IMR-90 (cell line): ENCODE data around the gene RAET1E. TPM values are rescaled to one million over a fixed set of nuclear protein-coding genes. Genes with fewer than 3 reads are reported as not detected.
A peak's percentile ranks its signal among the peaks of the same experiment; 100 is the strongest.

Experiments used
- ATAC-seq: fragments of 200-7000 bp; cut with Tn5 transposase; 2 replicates; pipeline ENCODE4 v1.9.1; 2020; ENCODE audit warnings: low read depth, mild to moderate bottlenecking, moderate library complexity
- BruUV-seq: library from RNA; stranded (reverse); fragments of 400-500 nt; replicated peaks from 2 replicates; lab custom pipeline; 2021; lab: Mats Ljungman, UMichigan
- CTCF ChIA-PET: fragments of 300-600 bp; formaldehyde crosslinking; extraction: SDS; loops from one replicate; lab custom pipeline; 2021; ENCODE audit warnings: antibody characterized with exemption; lab: Yijun Ruan, JAX
- POLR2A ChIA-PET: fragments of 300-600 bp; sonication (Branson Sonifier 250); formaldehyde crosslinking; loops from one replicate; lab custom pipeline; 2022; ENCODE audit warnings: antibody characterized with exemption; ENCODE audit not compliant: unreplicated experiment; lab: Charles Lee
- DNase-seq: peaks from one replicate; pipeline ENCODE4 v3.0.0; 2013
- H2AFZ ChIP-seq: replicated peaks from 2 replicates; pipeline ENCODE3; 2013; ENCODE audit warnings: low read length, mild to moderate bottlenecking; ENCODE audit not compliant: poor library complexity
- H2AK5ac ChIP-seq: 2 replicates; pipeline ENCODE4 v1.6.1; 2013; ENCODE audit warnings: low read depth, low read length, inconsistent platforms
- H2AK9ac ChIP-seq: replicated peaks from 2 replicates; pipeline ENCODE3; 2013; ENCODE audit warnings: mild to moderate bottlenecking, low read depth, low read length, moderate library complexity; ENCODE audit not compliant: poor library complexity
- H2BK120ac ChIP-seq: 2 replicates; pipeline ENCODE4 v1.6.1; 2013; ENCODE audit warnings: low read depth, low read length, inconsistent platforms
- H2BK15ac ChIP-seq: 3 replicates; pipeline ENCODE4 v1.6.1; 2013; ENCODE audit warnings: low read depth, low read length, inconsistent platforms
- H2BK20ac ChIP-seq: 2 replicates; pipeline ENCODE4 v1.6.1; 2013; ENCODE audit warnings: low read depth, mild to moderate bottlenecking, inconsistent platforms, low read length, moderate library complexity
- H2BK5ac ChIP-seq: 2 replicates; pipeline ENCODE4 v1.6.1; 2013; ENCODE audit warnings: mild to moderate bottlenecking, low read depth, low read length, inconsistent platforms; ENCODE audit not compliant: poor library complexity, severe bottlenecking
- H3K14ac ChIP-seq: replicated peaks from 2 replicates; pipeline ENCODE4 v1.6.1; 2013; ENCODE audit warnings: low read depth, low read length, inconsistent platforms
- H3K18ac ChIP-seq: 2 replicates; pipeline ENCODE4 v1.6.1; 2013; ENCODE audit warnings: low read depth, low read length, control low read depth
- H3K23ac ChIP-seq: 2 replicates; pipeline ENCODE4 v1.6.1; 2013; ENCODE audit warnings: low read depth, low read length, inconsistent platforms
- H3K27ac ChIP-seq: 2 replicates; pipeline ENCODE4 v1.5.1; 2013; ENCODE audit warnings: mild to moderate bottlenecking, control low read depth, low read length; ENCODE audit not compliant: insufficient read depth
- H3K27me3 ChIP-seq: 2 replicates; pipeline ENCODE4 v1.6.1; 2013; ENCODE audit warnings: low read length; ENCODE audit not compliant: control insufficient read depth, insufficient read depth
- H3K36me3 ChIP-seq: 2 replicates; pipeline ENCODE4 v1.6.1; 2013; ENCODE audit warnings: low read length, mixed read lengths; ENCODE audit not compliant: control insufficient read depth, insufficient read depth
- H3K4ac ChIP-seq: 2 replicates; pipeline ENCODE4 v1.6.1; 2013; ENCODE audit warnings: low read depth, low read length, inconsistent platforms
- H3K4me1 ChIP-seq: 2 replicates; pipeline ENCODE4 v1.6.1; 2013; ENCODE audit warnings: low read length, mixed read lengths; ENCODE audit not compliant: control insufficient read depth, insufficient read depth
- H3K4me2 ChIP-seq: 2 replicates; pipeline ENCODE4 v1.6.1; 2013; ENCODE audit warnings: low read depth, mild to moderate bottlenecking, control low read depth, low read length, moderate library complexity
- H3K4me3 ChIP-seq: 2 replicates; pipeline ENCODE4 v1.5.1; 2013; ENCODE audit warnings: low read depth, mild to moderate bottlenecking, control low read depth, low read length, moderate library complexity; ENCODE audit not compliant: insufficient read depth
- H3K56ac ChIP-seq: 2 replicates; pipeline ENCODE4 v1.6.1; 2013; ENCODE audit warnings: low read length, inconsistent platforms; ENCODE audit not compliant: insufficient read depth; ENCODE audit errors: extremely low read depth
- H3K79me1 ChIP-seq, 2 experiments: 2 replicates each; pipeline ENCODE4 v1.6.1; 2013; ENCODE audit warnings: low read length in 2 of 2, inconsistent platforms in 1 of 2, low read depth in 1 of 2
- H3K9ac ChIP-seq: 2 replicates; pipeline ENCODE4 v1.6.1; 2013; ENCODE audit warnings: low read depth, low read length, control low read depth
- H3K9me1 ChIP-seq: 2 replicates; pipeline ENCODE4 v1.6.1; 2013; ENCODE audit warnings: low read length, inconsistent platforms; ENCODE audit not compliant: insufficient read depth
- H3K9me3 ChIP-seq: 2 replicates; pipeline ENCODE4 v1.6.1; 2013; ENCODE audit warnings: low read length; ENCODE audit not compliant: control insufficient read depth, insufficient read depth
- H4K20me1 ChIP-seq: 2 replicates; pipeline ENCODE4 v1.6.1; 2013; ENCODE audit warnings: low read length, inconsistent platforms; ENCODE audit not compliant: insufficient read depth
- H4K5ac ChIP-seq: 2 replicates; pipeline ENCODE4 v1.6.1; 2013; ENCODE audit warnings: mild to moderate bottlenecking, low read depth, low read length, control low read depth
- H4K8ac ChIP-seq, 2 experiments: 2 replicates each; pipeline ENCODE4 v1.6.1; 2013; ENCODE audit warnings: low read depth in 2 of 2, low read length in 2 of 2, control low read depth in 1 of 2, inconsistent platforms in 1 of 2
- H4K91ac ChIP-seq: 2 replicates; pipeline ENCODE4 v1.6.1; 2013; ENCODE audit warnings: low read depth, low read length, inconsistent platforms; ENCODE audit not compliant: insufficient read depth
- BHLHE40 ChIP-seq: fragments of 150-350 bp; IDR thresholded peaks from 2 replicates; pipeline ENCODE4 v1.6.1; 2016; ENCODE audit warnings: mild to moderate bottlenecking, low read depth, low read length
- CHD1 ChIP-seq: IDR thresholded peaks from 2 replicates; pipeline ENCODE4 v1.6.1; 2012; ENCODE audit warnings: low read depth, low read length, improper control_type of control experiment
- FOS ChIP-seq: fragments of 150-350 bp; IDR thresholded peaks from 2 replicates; pipeline ENCODE4 v1.6.1; 2016; ENCODE audit warnings: low read depth, low read length
- RAD21 ChIP-seq: IDR thresholded peaks from 2 replicates; pipeline ENCODE4 v1.6.1; 2012; ENCODE audit warnings: low read length, improper control_type of control experiment
- WGBS, 2 experiments: methylation state at CpG; one replicate each; pipeline versions ENCODE4 v1.1.5 to v1.1.7; 2013; ENCODE audit warnings: missing lambda C conversion rate in 2 of 2; ENCODE audit not compliant: insufficient read length in 1 of 2; ENCODE audit errors: extremely low coverage in 2 of 2; 5-methylcytosine and 5-hydroxymethylcytosine counted together
- dilution Hi-C: fragments of 300-500 bp; cut with HindIII; formaldehyde crosslinking; loops from one replicate; pipeline ENCODE4 v1.14.3; 2018; ENCODE audit warnings: low sequenced_read_pairs; ENCODE audit not compliant: unreplicated experiment
- in situ Hi-C: fragments of 300-500 bp; cut with MboI; formaldehyde crosslinking; loops from 3 replicates; pipeline ENCODE4 v1.14.3; 2019; ENCODE audit warnings: low sequenced_read_pairs, inconsistent platforms, mixed read lengths
- intact Hi-C: fragments of 100-400 bp; cut with micrococcal nuclease; formaldehyde crosslinking; loops from 2 replicates; pipeline ENCODE4 v1.10.0; 2022
- polyA plus RNA-seq, 3 experiments: library from polyadenylated mRNA; depleted of rRNA; stranded (reverse); fragments of >200 nt; gene quantifications; 2 replicates each; pipeline ENCODE4 v1.2.3, GENCODE V29; 2012; ENCODE audit warnings: low replicate concordance in 1 of 3
- total RNA-seq: library from RNA; depleted of rRNA; stranded (reverse); fragments of >200 nt; gene quantifications from 2 replicates; pipeline ENCODE4 v1.2.3, GENCODE V29; 2012

The RAET1E gene
- total and polyA plus RNA-seq, 2 of the 4 experiments (the other 2 are of a cell fraction), result not detected

DNA sequence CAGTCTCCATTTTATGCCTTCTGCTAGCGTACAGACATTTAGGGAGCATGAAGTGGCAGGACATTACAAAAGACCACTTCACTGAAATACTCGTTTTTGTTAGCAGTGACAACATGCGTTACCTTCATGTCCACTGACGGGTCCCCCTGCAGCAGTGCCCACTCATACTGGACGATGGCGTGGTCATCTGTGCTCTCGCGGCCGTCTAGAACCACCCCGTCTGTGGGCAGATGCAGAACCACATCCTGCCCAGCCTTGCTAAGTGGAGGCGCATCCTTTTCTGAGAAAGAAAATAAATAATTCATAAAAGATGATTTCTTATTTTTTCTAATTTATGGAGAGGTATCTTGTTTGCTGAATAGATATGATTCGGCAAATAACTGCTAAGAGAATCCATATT lies 45.0 kb downstream of the RAET1E start:
- peaks cover 26% of the 10 kb centered on the region for H3K9me1 ChIP-seq
- DNase-seq (no peak), ATAC-seq (no peak)
- TF ChIP-seq RAD21 (no peak), FOS (no peak), BHLHE40 (no peak), CHD1 (no peak)
- H3K18ac ChIP-seq, result peak overlapping the region; percentile 70; the same call in 1 of the 2 replicates
- intact Hi-C loops, result no loop called here
- H3K4ac ChIP-seq, result peak overlapping the region; percentile 61; the same call in 1 of the 2 replicates
- H4K91ac ChIP-seq, result peak overlapping the region; percentile 37
- H2BK20ac ChIP-seq, result peak overlapping the region; percentile 38
- H3K14ac ChIP-seq, result peak overlapping the region; percentile 51
- peak overlapping the region; percentile 90; the same call in 1 of the 2 replicates for H2AK5ac ChIP-seq
- no peak overlapping the region for H2AFZ ChIP-seq
- H3K9ac ChIP-seq, result no peak overlapping the region
- POLR2A ChIA-PET, result no interaction called here
- H2BK15ac ChIP-seq, result peak overlapping the region; percentile 90
- in situ Hi-C loops, result no loop called here
- no peak overlapping the region for H2AK9ac ChIP-seq
- H3K4me3 ChIP-seq, result no peak overlapping the region
- no peak overlapping the region for H3K23ac ChIP-seq
- H4K20me1 ChIP-seq, result peaks cover 2% of the 10 kb centered on the region; the same call in 1 of the 2 replicates
- H3K79me1 ChIP-seq, result peaks cover 14 to 67% of the 10 kb centered on the region in 2 experiments
- CTCF ChIA-PET, result interaction anchor here (1.0 kb wide), 1 partner anchor 12 kb away, joined by 3 read pairs; no protein-coding TSS in a partner anchor
- no peak overlapping the region; the same call in 1 of the 2 replicates for H3K27ac ChIP-seq
- peak overlapping the region; percentile 48 for H2BK120ac ChIP-seq
- H3K4me1 ChIP-seq, result peaks cover 25% of the 10 kb centered on the region
- H3K4me2 ChIP-seq, result no peak overlapping the region
- dilution Hi-C loops, result no loop called here
- H3K56ac ChIP-seq, result no peak overlapping the region
- H3K36me3 ChIP-seq, result peaks cover 4% of the 10 kb centered on the region
- no TSS peak for BruUV-seq
- H4K5ac ChIP-seq, result peak overlapping the region; percentile 66; the same call in 1 of the 2 replicates
- H4K8ac ChIP-seq, result peak overlapping the region in 1 of 2 experiments; percentile 31; a peak in 1 of 4 replicates
- H2BK5ac ChIP-seq, result peak overlapping the region; percentile 40
- WGBS, 2 experiments, result 93% methylated on average over 4 of the region's 12 CpGs; no CpG with 5 or more reads in 1 of the 2 experiments
- no peaks in the 10 kb centered on the region for H3K9me3 ChIP-seq
- no peaks in the 10 kb centered on the region for H3K27me3 ChIP-seq
